ENCODE results near the gene TARBP2.

The TARBP2 gene

GRCh38 chr12:53476769-53477209, 24.3 kb upstream of the TARBP2 start (continued):
- no peak for TF ChIP-seq ZNF280D (tag by site-specific recombination; IDR thresholded peaks at IDR 0.05)
- TF ChIP-seq REPIN1 (tag by site-specific recombination; IDR thresholded peaks at IDR 0.05; ENCODE audit: low read depth): no peak
- TF ChIP-seq ZNF76 (tag by site-specific recombination; IDR thresholded peaks at IDR 0.05; ENCODE audit: borderline replicate concordance, low read depth): no peak
- TF ChIP-seq ZNF23 (tag by site-specific recombination; IDR thresholded peaks at IDR 0.05; ENCODE audit: borderline replicate concordance): no peak
- TF ChIP-seq SP2 (tag by site-specific recombination; IDR thresholded peaks at IDR 0.05): no peak
- TF ChIP-seq ZNF658 (tag by site-specific recombination; IDR thresholded peaks at IDR 0.05): no peak
- TF ChIP-seq OSR2 (tag by site-specific recombination; IDR thresholded peaks at IDR 0.05): no peak
- TF ChIP-seq PBX3 (CRISPR knock-in tag; IDR thresholded peaks at IDR 0.05): no peak
- TF ChIP-seq MEIS1 (CRISPR knock-in tag; IDR thresholded peaks at IDR 0.05; ENCODE audit: borderline replicate concordance): no peak
- TF ChIP-seq ZBTB21 (tag by site-specific recombination; IDR thresholded peaks at IDR 0.05): no peak
- no peak for TF ChIP-seq ZNF747 (tag by site-specific recombination; IDR thresholded peaks at IDR 0.05)
- TF ChIP-seq ZNF24 (tag by site-specific recombination; IDR thresholded peaks at IDR 0.05): no peak
- TF ChIP-seq ZXDB (tag by site-specific recombination; IDR thresholded peaks at IDR 0.05): no peak
- TF ChIP-seq GLIS1 (tag by site-specific recombination; IDR thresholded peaks at IDR 0.05): no peak
- no peak for TF ChIP-seq ZNF16 (tag by site-specific recombination; IDR thresholded peaks at IDR 0.05; ENCODE audit: low read depth)
- no peak for TF ChIP-seq ZNF549 (tag by site-specific recombination; IDR thresholded peaks at IDR 0.05)
- TF ChIP-seq IKZF3 (tag by site-specific recombination; IDR thresholded peaks at IDR 0.05): 0 out of 2 replicates have a peak, but pooled peaks have one; percentile 39
- peak; percentile 55 for TF ChIP-seq ZNF654 (tag by site-specific recombination; IDR thresholded peaks at IDR 0.05; ENCODE audit: low read depth)

GRCh38 chr12:53478865-53479264, 22.2 kb upstream of the TARBP2 start:
- peaks cover 61 to 98% of the 10 kb centered on the region in 2 experiments for H3K36me3 ChIP-seq (ENCODE audit: control insufficient read depth in 2 of 2, insufficient read depth in 1 of 2, low read length in 2 of 2)
- ChIA-PET POLR2A (interaction anchor here (0.6 to 4.1 kb wide), 2 partner anchors 20 to 28 kb away, joined by 4 to 23 read pairs; no protein-coding TSS in a partner anchor), CTCF (interaction anchor here (1.5 to 1.8 kb wide), 2 partner anchors 13 to 126 kb away, joined by 3 to 14 read pairs; no protein-coding TSS in a partner anchor)
- no peak overlapping the region for H3K4me3 ChIP-seq (ENCODE audit: low read depth, low read length)
- H3K27ac ChIP-seq (ENCODE audit: extremely low read depth, low read depth, low read length): no peak overlapping the region
- H3K9me3 ChIP-seq (ENCODE audit: control insufficient read depth, insufficient read depth, low read depth, low read length): no peaks in the 10 kb centered on the region
- no peak for TF ChIP-seq ZNF280C (tag by site-specific recombination; IDR thresholded peaks at IDR 0.05)
- no peaks in the 10 kb centered on the region for H3K4me1 ChIP-seq (ENCODE audit: control insufficient read depth, insufficient read depth, low read length)

All from HEK293 (cell line).